C4-2B (cell line): ENCODE results near the gene SPTB.

Source experiments
- H3K27ac ChIP-seq: fragments of 450-650 bp; 2 replicates; pipeline ENCODE4 v1.5.1; 2017
- ZFX ChIP-seq: fragments of 450-650 bp; IDR thresholded peaks from 2 replicates; pipeline ENCODE4 v1.6.1; 2017
- TF ChIP-seq, protein P1 (sequence below): fragments of 450-650 bp; conservative IDR thresholded peaks from 2 replicates; pipeline ENCODE4 v1.5.1; 2017; ENCODE audit warnings: mild to moderate bottlenecking

The SPTB gene

DNA sequence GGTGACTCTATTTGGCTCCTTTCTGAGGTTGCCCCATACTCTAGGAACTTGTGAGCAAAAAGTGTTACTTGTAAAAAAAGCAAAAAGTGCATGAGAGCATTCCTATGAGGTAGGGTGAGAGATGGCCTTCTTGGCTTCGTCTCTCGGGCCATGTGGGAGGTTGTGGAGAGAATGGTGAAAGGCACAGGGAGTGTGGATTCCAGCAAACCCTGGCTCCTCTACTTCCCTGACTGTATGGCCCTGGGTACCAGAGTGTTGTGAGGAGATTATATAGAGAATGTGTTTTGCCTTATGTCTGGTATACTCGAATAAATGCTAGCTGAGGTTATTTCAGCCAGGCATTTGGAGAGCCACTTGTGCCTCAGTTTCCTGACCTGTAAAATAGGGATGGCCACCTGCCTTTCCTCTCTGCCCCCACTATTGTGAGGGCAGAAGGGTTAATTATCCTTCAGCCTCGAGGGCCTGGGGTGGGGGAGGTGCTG lies 164.5 kb downstream of the SPTB start:
- TF ChIP-seq ZFX, result no peak
- TF ChIP-seq, protein P1, sequence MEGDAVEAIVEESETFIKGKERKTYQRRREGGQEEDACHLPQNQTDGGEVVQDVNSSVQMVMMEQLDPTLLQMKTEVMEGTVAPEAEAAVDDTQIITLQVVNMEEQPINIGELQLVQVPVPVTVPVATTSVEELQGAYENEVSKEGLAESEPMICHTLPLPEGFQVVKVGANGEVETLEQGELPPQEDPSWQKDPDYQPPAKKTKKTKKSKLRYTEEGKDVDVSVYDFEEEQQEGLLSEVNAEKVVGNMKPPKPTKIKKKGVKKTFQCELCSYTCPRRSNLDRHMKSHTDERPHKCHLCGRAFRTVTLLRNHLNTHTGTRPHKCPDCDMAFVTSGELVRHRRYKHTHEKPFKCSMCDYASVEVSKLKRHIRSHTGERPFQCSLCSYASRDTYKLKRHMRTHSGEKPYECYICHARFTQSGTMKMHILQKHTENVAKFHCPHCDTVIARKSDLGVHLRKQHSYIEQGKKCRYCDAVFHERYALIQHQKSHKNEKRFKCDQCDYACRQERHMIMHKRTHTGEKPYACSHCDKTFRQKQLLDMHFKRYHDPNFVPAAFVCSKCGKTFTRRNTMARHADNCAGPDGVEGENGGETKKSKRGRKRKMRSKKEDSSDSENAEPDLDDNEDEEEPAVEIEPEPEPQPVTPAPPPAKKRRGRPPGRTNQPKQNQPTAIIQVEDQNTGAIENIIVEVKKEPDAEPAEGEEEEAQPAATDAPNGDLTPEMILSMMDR, result no peak
- no peak overlapping the region for H3K27ac ChIP-seq

DNA sequence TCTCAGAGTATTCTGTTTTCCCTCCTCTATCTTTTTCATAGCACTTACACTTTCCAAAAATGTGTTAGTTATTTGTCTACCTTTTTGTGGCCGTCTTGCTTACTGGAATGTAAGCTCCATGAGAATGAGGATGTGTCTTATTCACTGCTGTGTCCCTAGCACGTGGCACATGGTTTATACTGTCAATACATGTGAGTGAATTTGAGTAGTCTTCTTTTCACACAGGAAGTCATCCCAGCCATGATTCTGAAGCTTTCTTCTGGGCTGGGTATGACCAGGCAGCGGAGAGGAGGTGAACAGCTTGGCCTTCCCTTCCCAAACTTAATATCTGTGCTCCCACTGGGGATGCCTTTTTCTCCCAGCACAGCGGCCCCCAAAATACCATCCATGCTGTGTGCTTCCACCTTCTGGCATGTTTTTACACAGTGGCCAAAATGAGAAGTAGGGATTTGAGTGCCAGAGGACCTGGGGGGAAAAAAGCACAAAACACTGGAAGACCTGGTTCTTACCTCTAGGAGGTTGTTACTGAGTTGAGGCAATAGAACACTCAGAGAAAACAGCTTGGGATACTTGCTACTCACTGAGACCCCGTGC lies 165.2 kb downstream of the SPTB start:
- TF ChIP-seq ZFX, result no peak
- TF ChIP-seq, protein P1, result no peak
- no peak overlapping the region for H3K27ac ChIP-seq

DNA sequence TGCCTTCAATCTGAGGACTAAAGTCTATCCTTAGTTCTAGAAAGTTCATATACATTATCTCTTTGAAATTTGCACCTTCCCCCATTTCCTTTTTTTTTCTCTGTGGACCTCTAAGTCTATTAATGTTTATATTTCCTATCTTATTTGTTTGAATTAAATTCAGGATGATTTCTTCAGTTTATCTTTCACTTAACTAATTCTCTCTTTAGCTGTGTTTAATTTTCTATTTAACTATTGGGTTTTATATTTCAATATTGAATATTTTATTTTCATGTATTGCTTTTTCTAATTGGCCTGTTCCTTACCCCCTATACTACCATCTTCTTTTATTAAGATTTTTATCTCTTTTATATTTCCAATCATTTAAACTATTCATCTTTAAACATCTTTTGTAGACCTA lies 166.0 kb downstream of the SPTB start:
- TF ChIP-seq, protein P1, result no peak
- TF ChIP-seq ZFX, result no peak
- no peak overlapping the region for H3K27ac ChIP-seq

DNA sequence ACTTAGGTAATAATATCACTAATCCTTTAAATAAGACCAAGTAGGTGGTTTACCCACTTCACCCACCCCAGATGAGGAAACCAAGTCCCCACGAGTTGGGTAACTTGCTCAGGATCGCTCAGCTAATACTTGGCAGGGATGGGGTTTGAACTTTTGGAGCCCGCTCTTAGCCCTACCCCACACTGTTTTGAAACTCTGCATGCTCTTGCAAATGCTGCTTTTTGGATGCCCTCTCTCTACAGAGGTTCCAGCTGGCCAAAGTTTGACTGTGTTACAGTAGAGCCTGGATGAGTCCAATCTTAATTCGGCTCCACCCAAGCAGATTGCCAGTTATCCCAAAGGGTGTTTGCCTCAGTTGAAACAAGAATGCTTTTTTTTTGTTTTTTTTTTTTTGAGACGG lies 168.7 kb downstream of the SPTB start:
- no peak overlapping the region for H3K27ac ChIP-seq
- no peak for TF ChIP-seq ZFX
- TF ChIP-seq, protein P1, result no peak

DNA sequence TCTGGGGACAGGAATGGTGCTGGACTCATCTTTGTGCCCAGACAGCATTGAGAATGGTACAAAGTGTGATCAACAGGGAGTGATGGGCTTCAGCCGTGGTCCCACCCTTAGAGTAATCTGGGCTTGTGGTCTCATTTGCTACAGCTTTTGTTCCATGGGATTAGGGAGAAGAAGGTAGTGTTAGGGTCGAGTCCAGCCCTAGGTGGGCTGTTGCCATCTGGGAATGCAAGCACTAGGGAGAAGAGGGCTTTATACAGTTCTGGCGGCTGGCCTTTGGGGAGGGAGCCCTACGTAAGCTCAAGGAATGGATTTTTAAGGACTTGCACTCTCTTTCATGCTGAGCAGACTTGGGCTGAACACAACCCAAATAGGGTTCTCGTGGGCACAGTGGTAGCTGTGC lies 170.6 kb downstream of the SPTB start:
- H3K27ac ChIP-seq, result no peak overlapping the region
- TF ChIP-seq ZFX, result no peak
- TF ChIP-seq, protein P1, result no peak

DNA sequence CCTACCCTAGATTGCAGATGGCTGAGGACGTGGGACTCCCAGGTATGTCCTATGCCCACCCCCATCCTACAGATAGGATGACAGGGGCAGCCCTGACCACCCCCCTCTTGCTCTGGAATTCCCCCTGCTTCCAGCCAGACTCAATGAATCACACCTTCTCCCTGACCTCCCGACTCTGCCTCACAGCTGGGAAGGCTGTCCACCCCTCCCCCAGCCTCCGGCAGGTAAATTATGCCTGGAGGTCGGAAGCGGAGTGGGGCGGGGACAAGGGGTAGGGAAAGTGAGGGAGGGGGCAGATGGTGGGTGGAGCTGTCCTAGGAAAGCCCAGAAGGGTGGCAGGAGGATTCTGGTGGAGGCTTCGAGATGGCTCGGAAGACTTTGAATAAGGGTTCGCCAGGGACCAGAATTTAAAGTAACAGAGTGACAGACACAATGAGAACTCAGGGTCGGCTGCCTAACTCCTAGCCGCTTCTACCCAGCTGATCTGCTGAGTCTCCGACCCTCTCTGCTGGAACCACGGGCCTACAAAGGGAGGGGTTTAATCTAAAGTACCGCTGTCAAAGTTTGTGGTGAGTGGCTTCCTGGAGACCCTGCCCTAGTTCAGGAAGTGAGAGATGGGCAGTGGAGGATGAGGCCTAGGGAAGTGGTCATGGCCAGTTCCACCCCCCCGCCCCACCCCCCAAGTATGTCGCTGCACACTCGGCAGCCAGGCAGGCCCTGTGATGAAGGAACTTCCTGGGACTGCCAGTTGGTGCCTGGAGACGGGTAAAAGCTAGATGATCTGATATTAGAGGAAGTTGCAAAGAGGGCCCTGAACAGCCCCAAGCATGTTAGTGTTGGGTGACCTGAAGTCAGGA lies 171.3 kb downstream of the SPTB start:
- no peak for TF ChIP-seq ZFX
- TF ChIP-seq, protein P1, result no peak
- H3K27ac ChIP-seq, result no peak overlapping the region

DNA sequence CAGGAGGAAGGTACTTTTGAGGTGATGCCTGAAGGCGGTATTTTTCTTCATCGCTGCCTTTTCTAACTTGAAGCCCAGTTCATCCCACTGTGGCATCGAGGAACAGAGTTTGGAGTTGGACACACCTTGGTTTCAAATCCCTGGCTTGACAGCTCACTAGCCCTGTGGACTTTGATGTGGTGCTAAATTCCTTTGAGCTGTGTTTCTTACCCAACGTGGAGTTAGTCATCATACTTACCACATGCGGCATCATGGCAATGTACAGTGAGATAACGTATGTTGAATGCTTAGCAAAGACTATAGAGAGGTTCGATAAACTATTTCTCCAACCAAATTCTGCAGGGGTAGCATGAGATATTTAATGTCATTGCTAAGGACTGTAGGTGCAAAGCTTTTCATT lies 172.0 kb downstream of the SPTB start:
- no peak for TF ChIP-seq ZFX
- TF ChIP-seq, protein P1, result no peak
- no peak overlapping the region for H3K27ac ChIP-seq
